Fibroblast of skin of right biceps (primary cell): Measurements from ENCODE around the gene ALDH4A1.
"Not testable (repeated sequence)": the region's sequence is repeated elsewhere in the genome, so short reads cannot be mapped to it uniquely, and the experiment has no call there.

Source experiments
- DNase-seq: peaks from one replicate; pipeline ENCODE4 v3.0.0-alpha.2; 2013

ALDH4A1 gene

GRCh38 chr1:18898567-18898966 lies 3.8 kb downstream of the ALDH4A1 start:
- DNase-seq, result no peak

- DNase-seq, result no peak
Observed at GRCh38 chr1:18895317-18895716, 7.0 kb downstream of the ALDH4A1 start.

GRCh38 chr1:18893120-18893519 lies 9.2 kb downstream of the ALDH4A1 start:
- peak; percentile 50 for DNase-seq

- DNase-seq, result not testable (repeated sequence)
Observed at GRCh38 chr1:18891858-18892257, 10.5 kb downstream of the ALDH4A1 start.

- no peak for DNase-seq
Observed at GRCh38 chr1:18891426-18891780, 11.0 kb downstream of the ALDH4A1 start.

- DNase-seq, result no peak
Observed at GRCh38 chr1:18890706-18891425, 11.5 kb downstream of the ALDH4A1 start.

- DNase-seq, result peak; percentile 60
Observed at GRCh38 chr1:18886003-18886335, 16.4 kb downstream of the ALDH4A1 start.

GRCh38 chr1:18885311-18886002 lies 16.9 kb downstream of the ALDH4A1 start:
- no peak for DNase-seq

GRCh38 chr1:18884727-18885126 lies 17.6 kb downstream of the ALDH4A1 start:
- DNase-seq, result no peak

- DNase-seq, result no peak
Observed at GRCh38 chr1:18884419-18884717, 18.0 kb downstream of the ALDH4A1 start.

- DNase-seq, result peak; percentile 58
Observed at GRCh38 chr1:18883636-18884418, 18.5 kb downstream of the ALDH4A1 start.

GRCh38 chr1:18883079-18883478 lies 19.3 kb downstream of the ALDH4A1 start:
- DNase-seq, result no peak

GRCh38 chr1:18882486-18882885 lies 19.9 kb downstream of the ALDH4A1 start:
- no peak for DNase-seq

GRCh38 chr1:18881642-18882431 lies 20.5 kb downstream of the ALDH4A1 start:
- no peak for DNase-seq

- no peak for DNase-seq
Observed at GRCh38 chr1:18881164-18881563, 21.2 kb downstream of the ALDH4A1 start.

- no peak for DNase-seq
Observed at GRCh38 chr1:18880585-18880984, 21.8 kb downstream of the ALDH4A1 start.

- no peak for DNase-seq
Observed at GRCh38 chr1:18879791-18880309, 22.5 kb downstream of the ALDH4A1 start.

- no peak for DNase-seq
Observed at GRCh38 chr1:18879215-18879790, 23.1 kb downstream of the ALDH4A1 start.

GRCh38 chr1:18878538-18879214 lies 23.7 kb downstream of the ALDH4A1 start:
- no peak for DNase-seq

GRCh38 chr1:18877282-18877681 lies 25.1 kb downstream of the ALDH4A1 start:
- DNase-seq, result no peak

- no peak for DNase-seq
Observed at GRCh38 chr1:18876210-18876609, 26.1 kb downstream of the ALDH4A1 start.

GRCh38 chr1:18875796-18876128 lies 26.6 kb downstream of the ALDH4A1 start:
- DNase-seq, result no peak
